ENCODE data around the gene ARPP19.
A peak's percentile ranks its signal among the peaks of the same experiment; 100 is the strongest.
"Not testable (repeated sequence)": the region's sequence is repeated elsewhere in the genome, so short reads cannot be mapped to it uniquely, and the experiment has no call there.

The ARPP19 gene

DNA sequence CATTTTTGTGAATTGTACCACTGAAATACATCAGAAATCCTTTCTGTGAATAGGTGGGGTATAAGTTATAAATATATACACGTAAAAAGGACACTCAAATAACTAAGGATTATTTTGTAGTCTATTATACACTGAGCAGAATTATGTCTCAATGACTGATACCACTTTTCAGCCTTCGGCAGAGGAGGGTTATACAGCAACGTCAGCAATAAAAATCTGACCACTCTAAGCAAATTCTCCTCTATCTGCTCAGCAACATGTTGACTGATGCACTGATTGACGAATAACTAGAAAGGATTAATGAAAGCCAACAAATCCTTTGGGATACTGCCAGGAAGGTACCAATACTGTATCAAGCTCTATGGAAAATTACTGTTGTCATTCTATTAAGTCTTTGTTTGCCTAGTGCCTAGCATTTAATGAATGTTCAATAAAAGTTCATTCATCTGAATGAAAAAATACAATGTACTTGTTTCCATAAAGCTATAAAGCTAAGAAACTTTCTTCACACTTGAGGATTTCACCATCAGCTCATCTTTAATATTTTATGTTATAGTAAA, 5.2 kb downstream of the ARPP19 start:
- TF ChIP-seq POLR2A (IDR thresholded peaks at IDR 0.05; ENCODE audit: low read length) (no peak), GATA1 (IDR thresholded peaks at IDR 0.05; ENCODE audit: low read depth, low read length) (no peak)
- no peak for DNase-seq

- DNase-seq: peak; percentile 19 to 40
- no peak for TF ChIP-seq GATA1 (IDR thresholded peaks at IDR 0.05; ENCODE audit: low read depth, low read length)
- TF ChIP-seq POLR2A (IDR thresholded peaks at IDR 0.05; ENCODE audit: low read length): no peak
Measured at GRCh38 chr15:52559575-52559974, 9.3 kb downstream of the ARPP19 start.

- peak; percentile 15 to 19 for DNase-seq
- TF ChIP-seq GATA1 (IDR thresholded peaks at IDR 0.05; ENCODE audit: low read depth, low read length) (no peak), POLR2A (IDR thresholded peaks at IDR 0.05; ENCODE audit: low read length) (no peak)
Measured at GRCh38 chr15:52559022-52559421, 9.8 kb downstream of the ARPP19 start.

GRCh38 chr15:52558196-52558595, 10.6 kb downstream of the ARPP19 start:
- no peak for TF ChIP-seq GATA1 (IDR thresholded peaks at IDR 0.05; ENCODE audit: low read depth, low read length)
- TF ChIP-seq POLR2A (IDR thresholded peaks at IDR 0.05; ENCODE audit: low read length): no peak
- peak; percentile 30 to 52 for DNase-seq

DNA sequence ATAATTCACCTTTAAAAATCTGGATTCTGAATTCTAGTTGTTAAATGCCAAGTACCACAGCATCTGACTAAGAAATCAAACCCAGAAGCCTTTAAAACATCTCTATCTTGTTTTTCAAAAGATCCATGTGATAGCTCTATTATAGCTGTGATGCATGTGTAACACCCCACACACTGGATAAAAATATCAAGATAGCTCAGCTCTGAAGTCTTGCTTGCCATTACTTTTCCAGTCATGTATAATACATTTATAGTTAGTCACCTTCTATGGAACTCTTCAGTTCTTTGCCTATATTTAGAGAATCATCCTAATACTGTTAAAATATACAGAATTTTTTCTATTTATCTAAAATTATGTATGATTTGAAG, 11.6 kb downstream of the ARPP19 start:
- TF ChIP-seq POLR2A (IDR thresholded peaks at IDR 0.05; ENCODE audit: low read length): no peak
- TF ChIP-seq GATA1 (IDR thresholded peaks at IDR 0.05; ENCODE audit: low read depth, low read length): no peak
- peak in 1 of 2 experiments; percentile 23 for DNase-seq

DNA sequence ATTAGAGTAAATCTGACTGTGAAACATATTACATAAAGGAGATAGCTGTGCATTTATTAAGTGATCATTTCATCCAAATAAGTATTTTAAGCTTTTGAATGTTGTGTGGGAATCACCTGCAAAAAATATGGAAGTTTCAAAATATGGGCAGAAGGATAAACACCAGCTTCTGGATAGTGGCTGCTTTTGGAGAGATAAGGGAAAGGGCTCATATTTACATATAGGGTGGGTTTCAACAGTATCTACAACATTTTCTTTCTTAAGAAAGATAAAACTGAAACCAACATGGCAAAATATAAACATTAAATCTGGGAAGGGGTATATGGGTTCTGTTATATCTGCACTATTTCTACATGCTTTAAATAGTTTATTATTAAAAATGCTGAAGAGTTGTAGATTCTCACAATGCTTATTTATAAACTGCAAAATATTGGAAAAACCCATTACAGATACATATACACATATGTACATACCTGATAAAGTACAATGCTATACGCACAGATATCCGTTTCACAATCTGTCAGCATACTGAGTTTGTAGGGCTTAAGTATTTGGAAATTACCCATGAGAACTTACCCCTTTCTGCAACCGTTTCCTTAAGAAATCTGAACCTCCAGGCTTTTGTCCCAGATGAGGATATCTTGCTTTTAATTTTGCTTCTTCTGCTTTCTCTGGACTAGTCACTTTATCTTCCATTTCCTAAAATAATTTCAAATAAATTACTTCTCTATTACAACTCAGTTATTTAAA, 12.1 kb downstream of the ARPP19 start:
- peak; percentile 42 to 67 for DNase-seq
- no peak for TF ChIP-seq POLR2A (IDR thresholded peaks at IDR 0.05; ENCODE audit: low read length)
- no peak for TF ChIP-seq GATA1 (IDR thresholded peaks at IDR 0.05; ENCODE audit: low read depth, low read length)

- TF ChIP-seq POLR2A (IDR thresholded peaks at IDR 0.05; ENCODE audit: low read length): no peak
- TF ChIP-seq GATA1 (IDR thresholded peaks at IDR 0.05; ENCODE audit: low read depth, low read length): no peak
- no peak for DNase-seq
Measured at GRCh38 chr15:52552303-52552702, 16.5 kb downstream of the ARPP19 start.

DNA sequence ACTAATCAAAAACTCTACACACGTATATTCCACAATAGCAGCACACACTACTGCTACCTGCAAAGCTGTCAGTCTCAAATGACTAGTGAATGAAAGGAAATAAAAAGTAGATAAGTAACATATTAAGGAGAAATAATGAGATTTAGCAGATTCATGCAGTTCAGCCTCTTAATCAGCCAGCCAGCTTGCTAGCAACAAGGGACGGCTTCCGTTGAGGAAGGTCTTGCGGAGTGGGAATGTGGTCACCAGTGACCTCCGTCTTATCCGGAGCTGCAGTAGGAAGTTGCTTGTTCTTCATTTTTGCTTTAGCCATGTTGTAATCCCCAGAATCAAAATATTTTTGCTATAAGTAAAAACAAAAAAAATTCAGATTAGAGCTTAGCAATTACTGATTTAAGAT, 17.1 kb downstream of the ARPP19 start:
- no peak for TF ChIP-seq GATA1 (IDR thresholded peaks at IDR 0.05; ENCODE audit: low read depth, low read length)
- no peak for TF ChIP-seq POLR2A (IDR thresholded peaks at IDR 0.05; ENCODE audit: low read length)
- no peak for DNase-seq

GRCh38 chr15:52551186-52551585, 17.6 kb downstream of the ARPP19 start:
- not testable (repeated sequence) for DNase-seq

DNA sequence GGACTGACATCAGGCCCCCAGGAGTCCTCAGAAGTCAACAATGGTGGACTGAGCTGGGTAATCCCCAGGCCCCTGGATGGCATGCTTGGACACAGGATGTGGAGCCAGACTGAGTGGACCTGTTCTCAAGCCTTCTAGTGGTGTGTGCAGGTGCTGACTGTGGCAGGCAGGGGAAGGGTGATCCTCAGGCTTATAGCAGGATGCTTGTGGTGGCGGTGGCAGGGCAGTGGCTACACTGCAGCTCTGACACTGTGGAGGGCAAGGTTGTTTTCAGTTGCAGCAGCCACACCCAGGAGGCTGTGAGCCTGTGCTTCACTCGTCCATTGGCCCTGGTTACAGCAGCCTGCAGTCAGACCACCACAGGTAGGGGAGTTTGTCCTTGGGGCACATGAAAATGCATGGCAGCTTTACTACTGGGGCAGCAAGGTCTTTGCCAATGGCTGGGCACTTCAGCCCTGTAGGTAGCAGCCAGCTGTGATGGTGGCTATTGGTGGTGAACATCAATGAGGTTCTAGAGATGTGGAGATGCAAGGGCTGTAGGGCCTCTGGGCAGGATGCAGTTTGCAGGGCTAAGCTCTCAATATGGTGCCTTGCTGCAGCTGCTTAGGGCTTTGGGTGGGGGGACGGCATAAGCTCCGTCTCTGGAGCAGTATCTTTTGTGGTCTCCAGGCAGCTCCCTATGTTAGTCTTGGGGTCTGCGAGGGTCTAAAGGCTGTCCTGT, 22.6 kb downstream of the ARPP19 start:
- TF ChIP-seq GATA1 (IDR thresholded peaks at IDR 0.05; ENCODE audit: low read depth, low read length) (no peak), POLR2A (IDR thresholded peaks at IDR 0.05; ENCODE audit: low read length) (peak; percentile 18)
- no peak for DNase-seq

- DNase-seq: no peak
- TF ChIP-seq POLR2A (IDR thresholded peaks at IDR 0.05; ENCODE audit: low read length) (no peak), GATA1 (IDR thresholded peaks at IDR 0.05; ENCODE audit: low read depth, low read length) (no peak)
Measured at GRCh38 chr15:52540374-52541012, 28.3 kb downstream of the ARPP19 start.

DNA sequence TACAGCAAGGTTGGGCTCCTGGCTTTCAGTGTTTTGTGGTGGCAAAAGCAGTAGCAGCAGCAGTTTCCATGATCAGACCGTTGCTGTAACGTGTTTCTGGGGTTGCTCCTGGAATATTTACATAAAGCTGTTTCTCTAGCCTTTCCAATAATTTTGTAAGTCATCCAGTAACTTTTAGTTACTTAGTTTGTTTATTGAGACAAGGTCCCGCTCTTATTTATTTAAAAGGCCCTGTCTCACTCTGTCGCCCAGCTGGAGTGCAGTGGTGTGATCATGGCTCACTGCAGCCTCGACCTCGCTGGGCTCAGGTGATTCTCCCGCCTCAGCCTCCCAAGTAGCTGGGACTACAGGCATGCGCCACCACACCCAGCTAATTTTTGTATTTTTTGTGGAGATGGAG, 31.4 kb downstream of the ARPP19 start:
- DNase-seq: no peak
- TF ChIP-seq GATA1 (IDR thresholded peaks at IDR 0.05; ENCODE audit: low read depth, low read length) (no peak), POLR2A (IDR thresholded peaks at IDR 0.05; ENCODE audit: low read length) (no peak)

DNA sequence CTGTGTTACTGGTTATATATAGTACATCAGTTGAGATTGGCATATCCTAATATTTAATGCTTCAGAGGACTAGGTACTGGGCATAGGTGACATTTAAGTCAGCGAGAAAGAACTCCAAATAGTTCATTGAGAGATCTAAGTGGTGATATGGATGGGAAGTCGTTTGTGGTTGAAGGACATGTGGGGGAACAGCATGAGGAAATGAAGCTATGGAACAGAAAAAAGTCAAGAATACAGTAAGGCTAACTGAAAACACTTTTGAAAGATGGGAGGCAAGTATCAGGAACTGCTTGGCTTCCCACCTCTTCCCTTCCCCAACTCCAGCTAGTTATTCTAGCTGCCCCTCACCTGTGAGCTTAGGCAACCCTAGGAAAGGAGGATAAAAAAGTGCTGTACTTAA, 36.4 kb downstream of the ARPP19 start:
- no peak for DNase-seq
- no peak for TF ChIP-seq POLR2A (IDR thresholded peaks at IDR 0.05; ENCODE audit: low read length)
- no peak for TF ChIP-seq GATA1 (IDR thresholded peaks at IDR 0.05; ENCODE audit: low read depth, low read length)

DNA sequence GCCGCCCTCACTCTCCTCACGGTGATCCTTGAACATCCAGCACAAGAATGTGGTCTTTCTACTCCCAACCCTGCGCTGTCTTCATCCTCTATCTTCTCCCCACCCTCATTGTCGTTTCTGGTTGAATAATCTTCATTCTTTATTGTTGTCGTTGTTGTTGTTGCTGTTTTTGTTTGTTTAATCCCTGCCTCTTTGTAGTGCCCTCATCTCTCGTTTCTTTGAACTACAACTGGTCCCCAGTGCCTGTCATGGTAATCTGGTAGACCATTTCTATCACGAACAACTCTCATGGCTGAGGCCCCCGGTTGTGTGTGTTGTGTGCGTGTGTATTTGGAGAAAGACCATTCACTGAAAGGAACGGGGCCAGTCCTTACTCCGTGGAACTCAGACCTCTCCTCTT, 38.9 kb downstream of the ARPP19 start:
- TF ChIP-seq GATA1 (IDR thresholded peaks at IDR 0.05; ENCODE audit: low read depth, low read length) (no peak), POLR2A (IDR thresholded peaks at IDR 0.05; ENCODE audit: low read length) (no peak)

More for the DNA sequence above, 38.9 kb downstream of the ARPP19 start:
- DNase-seq: no peak

Measured in erythroblast (primary cell).